ENCODE measurements around the gene MAGEB5. TPM values are rescaled to one million over a fixed set of nuclear protein-coding genes. Genes with fewer than 3 reads are reported as not detected.
"Not testable (repeated sequence)": the region's sequence is repeated elsewhere in the genome, so short reads cannot be mapped to it uniquely, and the experiment has no call there.

Gene MAGEB5, protein sequence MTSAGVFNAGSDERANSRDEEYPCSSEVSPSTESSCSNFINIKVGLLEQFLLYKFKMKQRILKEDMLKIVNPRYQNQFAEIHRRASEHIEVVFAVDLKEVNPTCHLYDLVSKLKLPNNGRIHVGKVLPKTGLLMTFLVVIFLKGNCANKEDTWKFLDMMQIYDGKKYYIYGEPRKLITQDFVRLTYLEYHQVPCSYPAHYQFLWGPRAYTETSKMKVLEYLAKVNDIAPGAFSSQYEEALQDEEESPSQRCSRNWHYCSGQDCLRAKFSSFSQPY
- not detected for total RNA-seq

DNA sequence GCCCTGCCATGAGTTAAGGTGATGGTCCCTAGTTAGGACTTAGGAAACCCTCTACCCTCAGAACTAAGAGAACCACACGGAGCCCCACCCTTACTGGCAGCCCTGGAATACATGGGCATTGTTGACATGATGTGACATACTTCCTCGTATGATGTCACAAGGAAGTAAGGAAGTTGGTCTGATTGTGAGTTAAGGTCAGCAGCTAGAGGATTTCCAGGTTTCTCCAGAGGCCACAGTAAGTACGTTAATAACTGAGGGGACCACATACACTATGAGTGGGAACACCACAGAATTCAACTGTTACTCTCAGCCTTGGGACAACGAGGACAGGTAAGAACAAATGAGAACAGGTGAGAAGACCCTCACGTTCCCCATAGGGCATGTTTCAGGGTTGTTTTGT lies at the start of gene MAGEB5:
Gene MAGEB5 (plus strand): TSS at position 301 of the 400 bp plus-strand sequence. CDS start 1,133 bp downstream, outside the sequence.
- H3K27ac Mint-ChIP-seq, result no peak within 1 kb of the TSS
- no peaks in the 10 kb centered on the region for H3K4me1 Mint-ChIP-seq
- no peak for DNase-seq
- no peaks in the 10 kb centered on the region for H3K27me3 Mint-ChIP-seq
- H3K4me3 Mint-ChIP-seq, result no peak within 1 kb of the TSS
- H3K9me3 Mint-ChIP-seq, result peaks cover 6% of the 10 kb centered on the region
- ChIA-PET CTCF (no interaction called here), POLR2A (no interaction called here)
- no peaks in the 10 kb centered on the region for H3K36me3 Mint-ChIP-seq (ENCODE audit: low read depth)

DNA sequence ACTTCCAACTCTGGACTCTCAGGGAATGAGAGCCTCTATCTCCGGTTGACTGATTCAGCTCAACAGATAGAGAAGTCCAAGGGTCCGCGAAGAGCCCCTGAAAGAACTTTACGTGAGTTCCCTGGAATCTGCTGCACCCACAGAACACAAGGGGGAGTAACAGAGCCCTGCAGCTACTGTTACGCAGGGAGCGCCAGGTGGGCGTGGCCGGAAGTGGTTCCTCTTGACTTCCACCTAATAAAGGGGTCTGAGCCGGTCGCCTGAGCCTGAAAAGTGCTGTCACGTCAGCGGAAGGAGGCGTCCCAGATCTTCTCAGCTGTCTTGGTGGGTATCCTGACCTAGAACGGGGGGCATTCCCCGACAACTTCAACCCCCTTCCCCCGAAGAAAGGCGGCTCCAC lies 23.8 kb upstream of the MAGEB5 start, which contains the start of gene MAGEB6:
Gene MAGEB6 (plus strand): TSS at position 237 of the 400 bp plus-strand sequence. CDS start 1,407 bp downstream, outside the sequence.
- Mint-ChIP-seq H3K27ac (no peak within 1 kb of the TSS), H3K9me3 (peaks cover 2% of the 10 kb centered on the region), H3K4me3 (no peak within 1 kb of the TSS), H3K4me1 (no peaks in the 10 kb centered on the region), H3K36me3 (ENCODE audit: low read depth) (no peaks in the 10 kb centered on the region), H3K27me3 (no peaks in the 10 kb centered on the region)
- POLR2A ChIA-PET, result no interaction called here
- CTCF ChIA-PET, result no interaction called here
- no peak for DNase-seq

DNA sequence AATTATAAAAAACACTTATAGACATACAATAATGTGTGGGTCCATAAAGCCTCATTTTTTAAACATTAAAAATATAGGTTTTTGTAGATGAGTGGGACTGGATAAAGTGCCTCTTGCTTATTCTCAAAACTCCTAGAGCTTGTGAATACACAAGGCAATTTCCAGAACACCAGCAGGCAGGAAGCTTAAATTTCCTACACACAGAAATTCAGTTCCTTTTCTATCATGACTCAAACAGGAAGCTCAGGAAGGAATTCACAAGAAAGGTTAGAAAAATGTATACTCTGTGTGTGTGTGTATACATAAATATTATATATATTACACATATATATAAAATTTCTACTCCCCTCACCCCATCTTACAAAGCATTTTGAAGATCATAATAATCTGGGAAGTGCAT lies 12.4 kb upstream of the MAGEB5 start:
- H3K27me3 Mint-ChIP-seq, result no peaks in the 10 kb centered on the region
- H3K4me3 Mint-ChIP-seq, result no peak overlapping the region
- no peaks in the 10 kb centered on the region for H3K36me3 Mint-ChIP-seq (ENCODE audit: low read depth)
- no peaks in the 10 kb centered on the region for H3K4me1 Mint-ChIP-seq
- ChIA-PET POLR2A (no interaction called here), CTCF (no interaction called here)
- no peak overlapping the region for H3K27ac Mint-ChIP-seq
- peaks cover 2% of the 10 kb centered on the region for H3K9me3 Mint-ChIP-seq
- no peak for DNase-seq

DNA sequence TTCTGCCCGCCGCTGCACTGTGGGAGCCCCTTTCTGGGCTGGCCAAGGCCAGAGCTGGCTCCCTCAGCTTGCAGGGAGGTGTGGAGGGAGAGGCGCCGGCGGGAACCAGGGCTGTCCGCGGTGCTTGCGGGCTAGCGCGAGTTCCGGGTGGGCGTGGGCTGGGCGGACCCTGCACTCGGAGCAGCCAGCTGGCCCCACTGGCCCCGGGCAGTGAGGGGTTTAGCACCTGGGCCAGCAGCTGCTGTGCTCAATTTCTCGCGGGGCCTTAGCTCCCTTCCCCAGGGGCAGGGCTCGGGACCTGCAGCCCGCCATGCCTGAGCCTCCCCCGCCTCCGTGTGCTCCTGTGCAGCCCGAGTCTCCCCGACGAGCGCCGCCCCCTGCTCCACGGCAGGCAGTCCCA lies 11.3 kb upstream of the MAGEB5 start:
- CTCF ChIA-PET; H3K4me1 Mint-ChIP-seq; POLR2A ChIA-PET; H3K27ac Mint-ChIP-seq; H3K27me3 Mint-ChIP-seq; H3K36me3 Mint-ChIP-seq (ENCODE audit: low read depth); H3K4me3 Mint-ChIP-seq; DNase-seq; H3K9me3 Mint-ChIP-seq: not testable (repeated sequence)

DNA sequence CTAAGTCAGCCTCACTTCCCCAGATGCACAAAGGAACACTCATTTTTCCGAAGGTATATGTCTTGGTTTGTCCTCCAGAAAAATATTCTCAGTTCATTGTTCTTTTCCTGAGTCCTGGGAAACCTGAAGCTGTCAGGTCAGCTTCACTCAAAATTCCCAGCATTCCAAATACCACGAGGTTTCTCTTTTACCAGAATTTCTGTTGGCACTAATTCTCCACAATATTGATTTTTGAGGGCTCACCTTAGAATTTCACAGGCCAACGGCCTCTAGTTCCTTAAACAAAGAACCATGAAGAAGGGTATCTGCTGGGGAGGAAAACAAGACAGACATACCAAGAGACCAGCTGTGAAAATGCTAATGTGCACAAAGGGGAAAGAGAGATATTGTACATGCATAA lies 8.0 kb upstream of the MAGEB5 start:
- ChIA-PET POLR2A (no interaction called here), CTCF (no interaction called here)
- no peak for DNase-seq
- H3K27ac Mint-ChIP-seq, result no peak overlapping the region
- no peak overlapping the region for H3K4me3 Mint-ChIP-seq
- no peaks in the 10 kb centered on the region for H3K27me3 Mint-ChIP-seq
- H3K9me3 Mint-ChIP-seq, result no peaks in the 10 kb centered on the region
- H3K36me3 Mint-ChIP-seq (ENCODE audit: low read depth), result no peaks in the 10 kb centered on the region
- H3K4me1 Mint-ChIP-seq, result no peaks in the 10 kb centered on the region

DNA sequence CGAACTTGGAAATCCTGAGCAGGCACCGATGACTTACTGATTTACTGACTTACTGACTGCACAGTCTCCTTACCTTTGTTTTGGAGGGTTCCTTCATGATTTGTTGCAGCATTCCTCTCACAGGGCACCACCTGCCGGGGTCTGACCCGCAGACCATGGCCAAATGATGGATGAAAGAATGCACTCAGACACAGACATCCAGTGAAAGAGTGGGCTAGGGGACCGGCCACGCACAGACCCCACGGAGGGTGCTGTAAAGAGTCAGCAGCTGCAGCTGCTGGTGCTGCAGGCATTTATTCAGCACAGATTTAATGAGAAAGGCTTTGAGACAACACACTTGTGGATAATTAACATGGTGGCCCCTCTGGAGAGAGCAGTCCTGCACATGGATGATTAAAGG lies 3.4 kb downstream of the MAGEB5 start:
- peaks cover 4% of the 10 kb centered on the region for H3K9me3 Mint-ChIP-seq
- no peak for DNase-seq
- ChIA-PET CTCF (no interaction called here), POLR2A (no interaction called here)
- H3K27ac Mint-ChIP-seq, result no peak overlapping the region
- H3K4me1 Mint-ChIP-seq, result no peaks in the 10 kb centered on the region
- H3K4me3 Mint-ChIP-seq, result no peak overlapping the region
- no peaks in the 10 kb centered on the region for H3K27me3 Mint-ChIP-seq
- no peaks in the 10 kb centered on the region for H3K36me3 Mint-ChIP-seq (ENCODE audit: low read depth)

DNA sequence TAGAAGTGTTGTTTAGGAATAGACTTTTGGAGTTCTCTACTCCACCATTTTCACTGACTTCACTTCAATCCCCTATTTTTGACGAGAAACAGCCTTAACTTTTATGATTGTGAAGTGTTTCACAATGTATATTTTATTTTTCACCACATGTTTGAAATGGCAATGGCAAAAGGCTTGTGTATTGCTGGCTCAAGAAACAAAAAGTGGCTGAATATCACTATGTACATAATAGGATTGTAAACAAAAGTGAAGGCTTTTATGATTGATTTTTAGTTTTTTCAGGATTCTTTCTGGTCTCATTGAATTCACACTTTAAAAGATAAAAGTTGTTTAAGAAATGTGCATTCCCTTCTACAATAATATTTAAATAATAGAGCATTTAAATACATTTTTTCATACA lies 18.2 kb downstream of the MAGEB5 start:
- Mint-ChIP-seq H3K36me3 (ENCODE audit: low read depth) (no peaks in the 10 kb centered on the region), H3K4me3 (no peak overlapping the region), H3K9me3 (peaks cover 6% of the 10 kb centered on the region), H3K4me1 (no peaks in the 10 kb centered on the region), H3K27me3 (no peaks in the 10 kb centered on the region), H3K27ac (no peak overlapping the region)
- no peak for DNase-seq
- POLR2A ChIA-PET, result no interaction called here
- CTCF ChIA-PET, result no interaction called here

DNA sequence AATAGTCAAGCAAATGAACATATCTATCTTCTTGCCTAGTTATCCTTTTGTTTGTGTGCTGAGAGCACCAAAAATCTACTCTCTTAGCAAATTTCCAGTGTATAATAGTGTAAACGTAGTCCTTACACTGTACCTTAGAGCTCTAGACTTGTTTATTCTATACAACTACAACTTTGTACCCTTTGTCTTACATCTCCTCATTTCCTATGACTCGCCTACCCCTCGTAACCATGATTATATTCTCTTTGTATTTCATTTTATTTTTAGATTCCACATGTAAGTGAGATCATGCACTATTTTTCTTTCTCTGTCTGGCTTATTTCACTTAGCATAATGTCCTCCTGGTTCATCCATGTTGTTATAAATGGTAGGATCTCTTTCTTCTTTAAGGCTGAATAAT lies 37.6 kb downstream of the MAGEB5 start:
- DNase-seq, result no peak
- no peaks in the 10 kb centered on the region for H3K9me3 Mint-ChIP-seq
- H3K4me1 Mint-ChIP-seq, result no peaks in the 10 kb centered on the region
- no peak overlapping the region for H3K4me3 Mint-ChIP-seq
- POLR2A ChIA-PET, result no interaction called here
- H3K27ac Mint-ChIP-seq, result no peak overlapping the region
- CTCF ChIA-PET, result no interaction called here
- no peaks in the 10 kb centered on the region for H3K36me3 Mint-ChIP-seq (ENCODE audit: low read depth)
- H3K27me3 Mint-ChIP-seq, result no peaks in the 10 kb centered on the region

DNA sequence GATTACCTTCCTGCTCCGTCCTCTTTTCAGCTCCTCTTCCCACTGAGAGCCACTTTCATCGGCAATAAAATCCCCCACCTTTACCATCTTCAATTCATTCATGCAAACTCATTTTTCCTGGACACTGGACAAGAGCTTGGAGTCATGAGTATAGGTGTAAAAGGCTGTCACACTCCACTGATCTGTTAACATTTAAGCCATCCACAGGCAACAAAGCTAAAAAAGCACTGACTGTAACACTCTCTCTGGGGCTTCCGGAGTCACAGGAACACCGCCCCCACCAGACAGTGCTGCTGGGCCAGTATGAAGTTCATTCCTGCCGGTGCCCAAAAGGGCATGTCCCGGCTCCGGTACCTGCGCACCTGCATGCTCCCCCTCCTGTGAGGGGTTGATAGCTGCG lies 38.5 kb downstream of the MAGEB5 start:
- CTCF ChIA-PET, result no interaction called here
- Mint-ChIP-seq H3K27me3 (no peaks in the 10 kb centered on the region), H3K27ac (no peak overlapping the region), H3K9me3 (no peaks in the 10 kb centered on the region), H3K4me1 (no peaks in the 10 kb centered on the region), H3K4me3 (no peak overlapping the region), H3K36me3 (ENCODE audit: low read depth) (no peaks in the 10 kb centered on the region)
- DNase-seq, result no peak
- POLR2A ChIA-PET, result no interaction called here

DNA sequence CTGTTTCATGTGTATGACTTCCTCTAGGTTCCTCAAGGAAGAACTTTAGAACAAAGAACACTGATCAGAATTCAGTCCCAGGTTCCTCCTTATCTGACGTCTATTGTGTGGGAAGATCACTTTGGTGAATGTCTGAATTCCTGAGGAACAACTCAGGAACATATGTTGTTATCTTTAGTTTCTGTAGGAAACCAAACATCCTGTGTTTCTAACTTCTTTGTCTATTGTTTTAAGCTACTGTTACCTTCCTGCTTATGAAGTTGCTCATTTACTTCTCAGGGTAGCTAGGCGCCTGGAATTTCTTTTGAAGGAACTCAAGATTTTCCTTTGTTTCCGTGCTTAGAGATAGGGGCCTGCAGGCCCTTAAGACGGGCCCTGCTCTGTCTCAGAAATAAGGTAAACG lies 46.2 kb downstream of the MAGEB5 start:
- ChIA-PET CTCF (no interaction called here), POLR2A (no interaction called here)
- DNase-seq, result no peak
- H3K9me3 Mint-ChIP-seq, result no peaks in the 10 kb centered on the region
- H3K27ac Mint-ChIP-seq, result no peak overlapping the region
- H3K4me1 Mint-ChIP-seq, result no peaks in the 10 kb centered on the region
- H3K27me3 Mint-ChIP-seq, result no peaks in the 10 kb centered on the region
- no peak overlapping the region for H3K4me3 Mint-ChIP-seq
- no peaks in the 10 kb centered on the region for H3K36me3 Mint-ChIP-seq (ENCODE audit: low read depth)

Other genes with a start within 250 kb of the MAGEB5 start
- gene MAGEB18, start 77.8 kb upstream of the MAGEB5 start, total RNA-seq, result not detected
- not detected for gene MAGEB6B, start 55.6 kb upstream of the MAGEB5 start, total RNA-seq
- gene MAGEB6, start 23.7 kb upstream of the MAGEB5 start, total RNA-seq, result not detected